Measurements from ENCODE around the gene APOBEC3H.

Gene APOBEC3H

GRCh38 chr22:39138357-39138997 is 41.4 kb downstream of the APOBEC3H start:
- no peak for FAIRE-seq

- no peak for FAIRE-seq
These were observed 42.9 kb downstream of the APOBEC3H start for GRCh38 chr22:39139933-39140332.

- no peak for FAIRE-seq
These were observed 45.1 kb downstream of the APOBEC3H start for GRCh38 chr22:39142088-39142680.

- FAIRE-seq, result no peak
These were observed 47.2 kb downstream of the APOBEC3H start for GRCh38 chr22:39144101-39144767.

- no peak for FAIRE-seq
These were observed 49.4 kb downstream of the APOBEC3H start for GRCh38 chr22:39146256-39147101.

GRCh38 chr22:39147335-39148025 is 50.4 kb downstream of the APOBEC3H start:
- FAIRE-seq, result no peak

GRCh38 chr22:39148026-39148726 is 51.1 kb downstream of the APOBEC3H start:
- no peak for FAIRE-seq

- no peak for FAIRE-seq
These were observed 51.9 kb downstream of the APOBEC3H start for GRCh38 chr22:39148727-39149535.

- no peak for FAIRE-seq
These were observed 53.1 kb downstream of the APOBEC3H start for GRCh38 chr22:39149915-39150847.

GRCh38 chr22:39150848-39151215 is 53.8 kb downstream of the APOBEC3H start:
- peak; percentile 13 for FAIRE-seq

GRCh38 chr22:39151329-39151975 is 54.4 kb downstream of the APOBEC3H start:
- FAIRE-seq, result no peak

- no peak for FAIRE-seq
These were observed 55.0 kb downstream of the APOBEC3H start for GRCh38 chr22:39152024-39152510.

GRCh38 chr22:39152511-39153219 is 55.6 kb downstream of the APOBEC3H start, which contains the start of gene CBX7:
Gene CBX7, minus strand, starts transcription at chr22:39152680. Its CDS starts 236 bp downstream, at chr22:39152444.
- no peak for FAIRE-seq

- FAIRE-seq, result no peak
These were observed 56.2 kb downstream of the APOBEC3H start for GRCh38 chr22:39153220-39153717.
